Thyroid gland (tissue), 4 donors: ENCODE results near the gene AMIGO1.

Source experiments
- POLR2A ChIP-seq, 2 donors: fragments of 450-650 bp; IDR thresholded peaks; one replicate each; pipeline ENCODE4 v1.6.1; 2017; ENCODE audit warnings: antibody characterized with exemption in 2 of 2, mild to moderate bottlenecking in 2 of 2, moderate library complexity in 1 of 2
- TF ChIP-seq, protein P1 (sequence below), 6 experiments: fragments of 200-600 bp in 3 of 6; fragments of 450-650 bp in 3 of 6; sonication (generic) in 3 of 6; IDR thresholded peaks; one replicate each; pipeline ENCODE4 v1.5.1; 2016 to 2019; ENCODE audit warnings: antibody characterized with exemption in 6 of 6, mild to moderate bottlenecking in 2 of 6, inconsistent platforms in 1 of 6, moderate library complexity in 1 of 6

- TF ChIP-seq, protein P1, sequence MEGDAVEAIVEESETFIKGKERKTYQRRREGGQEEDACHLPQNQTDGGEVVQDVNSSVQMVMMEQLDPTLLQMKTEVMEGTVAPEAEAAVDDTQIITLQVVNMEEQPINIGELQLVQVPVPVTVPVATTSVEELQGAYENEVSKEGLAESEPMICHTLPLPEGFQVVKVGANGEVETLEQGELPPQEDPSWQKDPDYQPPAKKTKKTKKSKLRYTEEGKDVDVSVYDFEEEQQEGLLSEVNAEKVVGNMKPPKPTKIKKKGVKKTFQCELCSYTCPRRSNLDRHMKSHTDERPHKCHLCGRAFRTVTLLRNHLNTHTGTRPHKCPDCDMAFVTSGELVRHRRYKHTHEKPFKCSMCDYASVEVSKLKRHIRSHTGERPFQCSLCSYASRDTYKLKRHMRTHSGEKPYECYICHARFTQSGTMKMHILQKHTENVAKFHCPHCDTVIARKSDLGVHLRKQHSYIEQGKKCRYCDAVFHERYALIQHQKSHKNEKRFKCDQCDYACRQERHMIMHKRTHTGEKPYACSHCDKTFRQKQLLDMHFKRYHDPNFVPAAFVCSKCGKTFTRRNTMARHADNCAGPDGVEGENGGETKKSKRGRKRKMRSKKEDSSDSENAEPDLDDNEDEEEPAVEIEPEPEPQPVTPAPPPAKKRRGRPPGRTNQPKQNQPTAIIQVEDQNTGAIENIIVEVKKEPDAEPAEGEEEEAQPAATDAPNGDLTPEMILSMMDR (IDR thresholded peaks at IDR 0.05), result no peak
- no peak for TF ChIP-seq POLR2A (IDR thresholded peaks at IDR 0.05)
These were observed 11.8 kb upstream of the AMIGO1 start for GRCh38 chr1:109521002-109521951.
